Neural cell (in vitro differentiated cells): Measurements from ENCODE around the gene POU2F2.

Source experiments
- CTCF ChIP-seq: fragments of 450-650 bp; IDR thresholded peaks from 2 replicates; pipeline ENCODE4 v1.5.1; 2014; ENCODE audit warnings: antibody characterized with exemption, mild to moderate bottlenecking, moderate library complexity; ENCODE audit not compliant: poor library complexity, severe bottlenecking
- EZH2 ChIP-seq: fragments of 200-600, 300-800 bp; shearing (Covaris generic), sonication (generic); IDR thresholded peaks from 2 replicates; pipeline ENCODE4 v1.6.1; 2014; ENCODE audit warnings: antibody characterized with exemption, low read length, borderline replicate concordance, mild to moderate bottlenecking; ENCODE audit not compliant: insufficient read depth, poor library complexity, severe bottlenecking
- RAD21 ChIP-seq: fragments of 450-650 bp; conservative IDR thresholded peaks from 2 replicates; pipeline ENCODE4 v1.6.1; 2014; ENCODE audit warnings: antibody characterized with exemption, mild to moderate bottlenecking, moderate library complexity
- SMC3 ChIP-seq: fragments of 450-650 bp; conservative IDR thresholded peaks from 2 replicates; pipeline ENCODE4 v1.6.1; 2014; ENCODE audit warnings: antibody characterized with exemption, mild to moderate bottlenecking, moderate library complexity; ENCODE audit not compliant: poor library complexity

DNA sequence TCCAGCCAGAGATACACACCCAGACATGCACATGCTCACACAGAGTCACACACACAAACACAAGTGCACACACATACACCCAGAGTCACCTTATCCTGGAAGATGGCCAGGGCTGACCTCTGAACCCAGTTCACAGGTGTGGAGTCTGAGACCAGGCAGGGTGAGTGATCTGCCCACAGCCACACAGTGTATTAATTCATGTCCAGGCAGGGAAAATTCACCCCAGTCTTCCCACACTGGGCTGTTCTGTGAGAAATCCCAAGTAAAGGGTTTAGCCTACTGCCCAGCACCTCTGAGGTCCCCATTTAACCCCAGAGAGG, 2.0 kb downstream of the POU2F2 start:
- TF ChIP-seq CTCF: no peak
- TF ChIP-seq SMC3: no peak
- no peak for TF ChIP-seq EZH2
- TF ChIP-seq RAD21: no peak
